HG03558 (cell line): ENCODE results near the gene GFI1B.
A peak's percentile ranks its signal among the peaks of the same experiment; 100 is the strongest.
"Not testable (repeated sequence)": the region's sequence is repeated elsewhere in the genome, so short reads cannot be mapped to it uniquely, and the experiment has no call there.

Source experiments
- ATAC-seq: cut with Tn5 transposase; IDR thresholded peaks from one replicate; pipeline ENCODE4 v1.9.1; 2021; ENCODE audit warnings: moderate number of reproducible peaks; ENCODE audit not compliant: unreplicated experiment; ENCODE audit errors: extremely low read depth

Gene GFI1B

DNA sequence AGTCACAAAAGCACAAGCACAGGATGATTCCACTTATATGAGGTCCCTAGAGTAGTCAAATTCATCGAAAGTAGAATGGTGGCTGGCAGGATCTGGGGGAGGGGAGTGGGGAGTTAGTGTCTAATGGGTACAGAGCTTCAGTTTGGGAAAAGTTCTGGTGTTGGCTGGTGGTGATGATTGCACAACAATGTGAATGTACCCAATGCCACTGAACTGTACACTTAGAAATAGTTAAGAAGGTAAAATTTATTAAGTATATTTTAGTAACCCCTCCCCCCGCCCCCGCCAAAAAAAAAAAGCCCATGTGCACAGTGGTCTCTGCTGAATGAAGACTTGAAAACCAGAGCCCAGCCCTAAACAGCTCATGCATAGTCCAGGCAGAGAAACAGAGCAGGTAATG, 27.5 kb downstream of the GFI1B start:
- ATAC-seq: no peak

DNA sequence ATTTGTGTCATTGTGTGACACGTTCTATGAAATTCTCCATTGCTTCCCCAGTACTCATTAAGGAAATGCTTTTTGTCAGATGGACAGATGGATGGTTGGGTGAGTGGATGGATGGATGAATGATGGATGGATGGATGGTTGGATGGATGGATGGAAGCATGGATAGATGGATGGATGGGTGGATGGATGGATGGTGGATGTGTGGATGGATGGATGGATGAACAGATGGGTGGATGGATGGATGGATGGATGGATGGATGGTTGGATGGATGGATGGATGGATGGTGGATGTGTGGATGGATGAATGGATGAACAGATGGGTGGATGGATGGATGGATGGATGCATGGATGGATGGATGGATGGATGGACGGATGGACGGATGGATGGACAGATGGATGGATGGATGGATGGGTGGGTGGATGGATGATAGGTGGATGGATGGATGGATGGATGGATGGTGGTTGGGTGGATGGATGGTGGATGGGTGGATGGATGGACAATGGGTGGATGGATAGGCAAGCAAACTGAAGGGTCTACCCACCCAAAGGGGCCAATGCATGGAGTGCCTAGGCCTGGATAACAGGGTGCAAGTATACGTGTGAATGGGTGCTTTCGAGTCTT, 28.3 kb downstream of the GFI1B start:
- no peak for ATAC-seq

DNA sequence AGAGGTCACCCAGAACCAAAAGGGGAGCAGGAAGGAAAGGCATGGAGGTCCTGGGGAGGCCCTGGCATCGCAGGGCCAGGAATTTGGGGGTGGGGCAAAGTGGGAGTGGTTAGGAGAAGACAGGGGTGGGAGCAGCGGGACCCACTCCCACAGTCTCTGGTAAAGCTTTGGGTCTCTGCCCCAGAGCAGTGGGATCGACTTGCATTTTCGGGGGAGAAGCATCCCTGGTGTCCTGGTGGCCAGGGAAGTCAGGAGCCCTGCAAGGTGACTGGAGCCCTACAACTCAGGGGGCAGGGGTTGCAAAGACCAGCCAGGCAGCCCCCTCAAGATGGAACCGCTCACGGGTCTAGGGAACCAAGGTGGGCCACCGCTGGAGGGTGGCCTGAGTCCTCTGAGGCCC, 29.9 kb downstream of the GFI1B start:
- ATAC-seq: no peak

DNA sequence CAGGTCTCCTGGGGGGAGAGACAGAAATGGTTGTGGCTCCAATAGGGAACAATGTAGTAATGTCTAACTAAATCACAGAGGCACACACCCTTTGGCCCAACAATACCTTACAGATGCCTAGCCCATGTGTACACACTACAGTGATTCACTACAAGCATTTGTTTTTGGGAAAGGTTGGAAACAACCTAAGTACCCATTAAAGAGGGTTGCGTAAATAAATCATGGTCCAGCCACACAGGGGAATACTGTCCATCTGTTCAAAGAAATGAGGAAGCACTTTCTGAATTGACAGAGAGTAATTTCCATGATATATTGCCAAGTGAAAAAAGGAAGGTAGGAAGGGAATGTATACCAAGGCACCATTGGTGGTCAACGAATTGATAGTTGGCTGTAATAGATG, 30.3 kb downstream of the GFI1B start:
- ATAC-seq: no peak

DNA sequence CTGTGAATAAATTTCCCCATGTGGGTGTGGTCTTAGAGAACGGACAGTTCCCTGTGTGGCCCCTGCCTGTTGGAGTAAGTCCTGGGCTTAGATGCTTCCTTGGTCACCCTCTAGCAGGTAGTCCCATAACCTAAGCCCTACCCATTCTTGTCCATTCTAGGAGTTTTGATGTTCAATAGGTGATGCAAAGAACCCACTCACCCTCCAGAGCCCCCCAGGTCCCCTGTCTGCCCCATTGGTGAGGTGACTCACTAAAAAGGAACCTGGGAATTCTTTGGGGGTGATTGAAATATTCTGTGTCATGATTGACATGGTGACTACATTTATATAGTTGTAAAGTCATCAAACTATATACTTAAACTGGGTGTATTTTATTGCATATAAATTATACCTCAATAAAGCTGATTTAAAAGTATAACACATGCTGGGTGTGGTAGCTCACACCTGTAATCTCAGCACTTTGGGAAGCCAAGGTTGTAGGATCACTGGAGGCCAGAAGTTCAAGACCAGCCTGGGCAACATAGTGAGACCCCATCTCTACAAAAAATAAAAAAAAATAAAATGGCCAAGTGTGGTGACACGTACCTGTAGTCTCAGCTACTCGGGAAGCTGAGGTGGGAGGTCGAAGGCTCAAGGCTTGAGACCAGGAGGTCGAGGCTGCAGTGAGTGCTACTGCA, 31.6 kb downstream of the GFI1B start:
- no peak for ATAC-seq

DNA sequence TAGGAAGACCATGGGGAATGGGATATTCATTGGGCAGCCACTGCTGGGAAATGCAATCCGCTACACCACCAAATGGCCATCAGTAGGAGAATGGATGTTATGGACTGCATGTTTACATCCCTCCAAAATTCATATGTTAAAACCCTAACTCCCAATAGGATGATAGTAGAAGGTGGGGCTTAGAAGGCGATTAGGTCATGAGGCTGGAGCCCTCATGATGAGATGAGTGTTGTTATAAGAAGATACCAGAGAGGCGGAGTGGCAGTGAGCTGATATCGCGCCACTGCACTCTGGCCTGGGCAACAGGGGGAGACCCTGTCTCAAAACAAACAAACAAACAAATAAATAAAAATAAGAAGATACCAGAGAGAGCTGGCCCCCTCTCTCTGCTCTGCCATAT, 36.2 kb downstream of the GFI1B start:
- ATAC-seq: no peak

DNA sequence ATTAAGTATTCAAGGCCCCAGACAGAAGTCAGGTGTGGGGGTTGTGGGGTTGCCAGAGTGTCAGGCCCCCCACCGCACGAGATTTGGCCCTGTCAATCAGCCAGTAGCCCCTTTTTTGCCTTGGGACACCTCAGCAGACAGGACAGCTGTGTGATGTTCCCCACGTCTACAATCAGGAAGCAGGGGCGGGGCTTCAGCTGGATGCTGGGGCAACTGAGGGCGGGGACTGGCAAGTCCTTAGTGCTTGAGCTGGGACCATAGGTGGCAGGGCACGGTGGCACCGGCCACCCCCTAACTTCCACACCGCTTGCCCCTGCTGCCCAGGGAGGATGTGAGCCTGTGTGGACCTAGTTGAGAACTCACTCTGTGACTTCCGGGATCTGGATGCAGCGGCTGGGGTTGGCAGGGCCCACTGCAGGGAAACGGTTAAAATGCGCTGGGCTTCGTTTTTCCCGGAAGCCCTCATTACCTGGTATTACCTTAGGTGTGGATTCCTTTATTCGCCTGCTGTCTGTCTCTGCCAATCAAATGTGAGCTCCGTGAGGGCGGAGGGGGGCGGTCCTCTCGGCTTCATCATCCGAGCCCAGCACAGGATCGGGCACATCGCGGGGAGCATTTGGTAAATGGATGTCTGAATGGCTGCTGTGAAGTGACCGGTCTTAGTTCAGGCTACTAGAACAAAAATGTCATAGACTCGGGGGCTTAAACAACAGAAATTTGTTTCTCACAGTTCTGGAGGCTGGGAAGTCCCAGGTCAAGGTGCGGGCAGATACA, 44.8 kb downstream of the GFI1B start:
- no peak for ATAC-seq

DNA sequence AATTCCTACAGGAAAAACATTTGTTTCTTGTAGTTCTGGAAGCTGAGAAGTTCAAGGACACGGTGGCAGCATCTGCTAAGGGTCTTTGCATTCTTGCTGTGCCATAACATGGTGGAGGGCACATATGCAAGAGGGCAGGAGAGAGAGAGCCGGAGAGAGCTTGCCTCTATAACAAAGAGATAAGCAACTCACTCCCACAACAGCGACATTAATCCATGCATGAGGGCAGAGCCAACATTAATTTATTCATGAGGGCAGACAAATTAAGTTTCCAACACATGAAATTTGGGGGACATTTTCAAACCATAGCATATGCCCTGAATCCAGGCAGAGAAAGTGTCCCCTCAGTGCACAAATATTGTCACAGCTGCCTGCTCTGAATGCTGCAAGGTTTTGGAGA, 47.9 kb downstream of the GFI1B start:
- ATAC-seq: no peak

DNA sequence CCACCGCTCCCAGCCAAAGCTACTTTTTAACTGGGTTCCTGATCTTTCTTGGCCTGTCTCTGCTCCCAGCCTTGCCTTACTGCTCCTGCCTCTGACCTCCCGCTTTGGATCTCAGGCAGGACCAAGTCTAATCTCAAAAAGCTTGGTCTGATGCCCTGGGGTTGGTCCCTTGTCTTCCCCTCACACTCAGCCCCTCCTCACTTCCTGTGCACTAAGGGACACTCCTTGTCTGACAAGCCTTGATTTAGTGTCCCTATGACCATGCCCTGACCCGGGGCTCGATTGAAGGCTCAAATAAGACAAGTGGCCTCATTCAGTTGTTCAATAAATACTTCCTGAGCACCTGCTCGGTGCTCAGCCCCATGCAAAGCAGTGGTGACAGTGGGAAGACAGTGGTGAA, 48.6 kb downstream of the GFI1B start:
- ATAC-seq: no peak

DNA sequence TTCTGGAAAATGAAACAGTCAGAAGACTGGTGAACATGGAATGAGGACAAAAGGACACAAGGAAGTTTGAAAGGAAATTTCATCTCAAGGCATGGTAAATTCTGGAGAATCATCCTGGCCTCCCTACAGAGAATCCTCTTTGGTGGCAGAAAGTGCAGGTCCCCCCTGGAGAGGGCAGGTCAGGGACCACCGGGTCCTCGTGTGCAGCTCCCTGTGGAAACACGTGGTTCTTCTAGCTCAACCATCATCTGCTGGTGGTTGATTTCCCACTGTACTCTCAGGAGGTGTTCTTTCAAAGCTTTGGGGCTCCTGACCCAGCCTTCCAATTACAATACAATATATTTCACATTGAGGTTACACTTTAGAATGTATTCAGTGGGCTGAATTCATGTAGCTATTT, 49.7 kb downstream of the GFI1B start:
- no peak for ATAC-seq

DNA sequence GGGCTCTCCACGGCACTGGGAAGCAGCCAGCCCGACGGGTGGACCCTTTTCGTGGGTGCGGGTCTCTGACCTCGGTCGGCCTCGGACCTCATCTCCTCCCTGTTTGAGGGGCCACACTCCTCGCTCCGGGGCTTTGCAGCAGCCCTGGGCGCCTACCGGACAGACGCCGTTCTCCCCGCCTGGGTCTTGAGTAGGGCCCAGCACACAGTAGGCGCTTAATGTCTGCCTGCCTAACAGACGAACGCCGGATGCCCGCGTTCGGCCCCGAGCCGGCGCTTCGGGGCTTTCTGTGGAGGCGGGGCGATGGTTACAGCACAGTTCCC, 51.5 kb downstream of the GFI1B start:
- ATAC-seq: no peak

DNA sequence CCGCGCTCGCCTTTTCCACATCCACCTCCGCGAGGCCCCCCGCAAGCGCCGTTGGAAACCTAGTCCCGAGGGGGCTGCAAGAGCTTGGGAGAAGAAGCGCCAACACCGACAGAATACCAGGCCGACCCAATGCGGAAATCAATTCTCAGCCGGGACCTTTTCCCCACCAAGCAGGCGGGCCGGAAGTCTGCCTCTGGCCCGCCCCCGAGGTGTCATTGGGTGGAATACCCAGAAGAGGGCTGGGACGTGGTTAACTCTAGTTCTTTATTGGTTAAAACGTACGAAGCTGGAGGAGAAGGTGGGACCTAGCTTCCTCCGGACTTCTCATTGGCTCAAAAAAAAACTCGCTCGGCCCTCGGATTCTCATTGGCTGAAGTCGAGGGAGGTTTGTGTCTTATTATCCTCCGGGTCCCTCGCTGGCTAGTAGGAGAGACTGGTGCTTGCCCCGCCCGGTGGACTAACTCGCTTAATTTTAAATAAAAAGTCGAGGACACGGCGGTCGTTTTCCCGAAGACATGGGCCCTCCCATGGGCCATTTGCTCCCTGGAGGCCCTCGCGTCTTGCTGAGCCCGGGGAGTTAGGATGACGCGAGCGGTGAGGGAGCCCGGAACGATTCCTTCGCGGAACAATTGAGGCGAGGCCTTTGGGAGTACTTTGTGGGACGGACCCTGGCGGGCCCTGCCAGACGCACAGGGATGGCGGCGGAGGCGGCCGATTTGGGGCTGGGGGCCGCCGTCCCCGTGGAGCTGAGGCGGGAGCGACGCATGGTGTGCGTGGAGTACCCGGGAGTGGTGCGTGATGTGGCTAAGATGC, 52.0 kb downstream of the GFI1B start, which contains the start of gene GTF3C5:
TSS of gene GTF3C5 (plus strand) at position 681 of the 813 bp plus-strand sequence. CDS start at position 696, 15 bp downstream.
- peak; percentile 90 for ATAC-seq

DNA sequence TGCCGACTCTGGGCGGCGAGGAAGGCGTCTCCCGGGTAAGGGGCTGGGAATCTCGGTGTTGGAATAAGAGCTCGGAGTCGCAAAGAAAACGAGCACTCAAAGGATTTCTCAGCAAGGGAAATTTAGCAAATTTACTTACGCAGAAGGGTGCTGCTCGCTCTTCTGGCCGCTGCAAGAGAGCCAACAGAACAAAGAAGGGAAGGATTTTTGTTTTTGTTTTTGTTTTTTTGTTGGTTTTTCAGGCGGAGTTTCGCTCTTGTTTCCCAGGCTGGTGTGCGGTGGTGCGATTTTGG, 52.6 kb downstream of the GFI1B start:
- no peak for ATAC-seq

DNA sequence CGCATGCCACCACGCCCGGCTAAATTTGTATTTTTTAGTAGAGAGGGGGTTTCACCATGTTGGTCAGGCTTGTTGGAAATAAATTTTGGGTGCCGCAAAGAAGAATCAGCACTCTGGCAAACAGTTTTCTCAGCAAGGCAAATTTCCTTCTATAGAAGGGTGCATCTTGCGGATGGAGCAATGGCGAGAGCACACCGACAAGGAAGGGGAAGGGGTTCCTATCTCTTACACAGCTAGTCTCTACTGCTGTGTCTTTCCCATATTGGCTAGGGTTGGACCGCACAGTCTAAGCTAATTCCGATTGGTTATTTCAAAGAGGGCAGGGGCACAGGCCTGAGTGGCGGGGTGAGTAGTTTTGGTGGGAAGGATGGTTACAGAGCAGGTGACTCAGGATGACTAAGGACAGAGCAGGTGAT, 53.0 kb downstream of the GFI1B start:
- no peak for ATAC-seq

DNA sequence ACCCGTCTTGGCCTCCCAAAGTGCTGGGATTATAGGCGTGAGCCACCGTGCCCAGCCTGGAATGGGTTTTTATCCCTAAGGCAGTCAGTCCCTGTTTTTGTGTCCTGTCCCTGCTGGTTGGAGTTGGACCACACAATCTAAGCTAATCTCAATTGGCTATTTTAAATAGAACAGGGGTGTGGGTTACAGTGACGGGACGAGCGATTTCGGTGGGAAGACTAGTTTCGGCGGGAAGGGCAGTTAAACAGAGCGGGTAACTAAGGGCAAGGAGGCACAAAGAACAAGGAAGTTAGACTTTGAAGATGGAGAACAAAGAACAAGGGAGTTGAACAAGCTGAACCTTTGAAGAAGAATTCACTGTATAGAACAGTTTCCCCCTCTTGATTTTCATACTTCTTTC, 53.7 kb downstream of the GFI1B start:
- ATAC-seq: no peak

DNA sequence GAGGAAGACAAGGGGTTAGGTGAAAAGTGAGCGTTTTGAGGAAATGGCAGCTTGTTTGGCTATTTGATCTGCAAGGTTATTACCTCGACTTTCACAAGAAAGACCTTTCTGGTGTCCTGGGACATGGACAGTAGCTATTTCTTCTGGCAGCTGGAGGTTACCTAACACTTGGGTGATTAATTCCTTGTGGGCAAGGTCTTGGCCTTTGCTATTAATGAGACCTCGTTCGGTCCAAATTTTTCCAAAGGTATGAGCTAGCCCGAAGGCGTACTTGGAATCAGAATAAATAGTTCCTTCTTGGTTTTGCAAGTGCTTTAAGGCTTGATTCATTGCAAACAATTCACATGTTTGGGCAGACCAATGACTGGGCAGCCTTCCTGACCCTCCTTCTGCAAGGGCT, 57.2 kb downstream of the GFI1B start:
- no peak for ATAC-seq

DNA sequence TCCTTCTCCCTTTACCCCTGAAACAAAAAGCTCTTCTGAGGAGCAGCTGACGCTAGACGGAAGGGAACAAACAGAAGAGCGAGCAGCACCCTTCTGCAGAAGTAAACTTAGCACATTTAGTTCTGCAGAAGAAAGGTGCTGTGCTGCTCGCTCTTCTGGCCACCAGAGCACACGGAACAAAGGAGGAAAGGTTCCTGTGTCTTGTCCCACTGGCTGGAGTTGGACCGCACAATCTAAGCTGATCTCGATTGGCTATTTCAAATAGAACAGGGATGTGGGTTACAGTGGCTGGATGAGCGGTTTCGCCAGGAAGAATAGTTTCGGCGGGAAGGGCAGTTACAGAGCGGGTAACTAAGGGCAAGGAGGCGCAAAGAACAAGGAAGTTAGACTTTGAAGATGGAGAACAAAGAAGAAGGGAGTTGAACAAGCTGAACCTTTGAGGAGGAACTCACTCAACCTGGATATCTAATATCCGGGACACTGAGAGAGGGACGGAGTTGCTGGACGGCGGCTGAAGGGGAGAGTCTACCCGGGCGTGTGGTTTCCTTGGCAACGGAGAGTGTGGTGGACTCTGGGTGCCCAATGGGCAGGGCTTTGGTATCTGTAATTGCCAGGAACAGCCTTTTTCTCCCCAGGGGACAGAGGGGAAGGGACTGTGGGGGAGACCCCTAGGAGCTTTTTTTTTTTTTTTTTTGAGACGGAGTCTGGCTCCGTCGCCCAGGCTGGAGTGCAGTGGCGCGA, 59.5 kb downstream of the GFI1B start:
- ATAC-seq: no peak

DNA sequence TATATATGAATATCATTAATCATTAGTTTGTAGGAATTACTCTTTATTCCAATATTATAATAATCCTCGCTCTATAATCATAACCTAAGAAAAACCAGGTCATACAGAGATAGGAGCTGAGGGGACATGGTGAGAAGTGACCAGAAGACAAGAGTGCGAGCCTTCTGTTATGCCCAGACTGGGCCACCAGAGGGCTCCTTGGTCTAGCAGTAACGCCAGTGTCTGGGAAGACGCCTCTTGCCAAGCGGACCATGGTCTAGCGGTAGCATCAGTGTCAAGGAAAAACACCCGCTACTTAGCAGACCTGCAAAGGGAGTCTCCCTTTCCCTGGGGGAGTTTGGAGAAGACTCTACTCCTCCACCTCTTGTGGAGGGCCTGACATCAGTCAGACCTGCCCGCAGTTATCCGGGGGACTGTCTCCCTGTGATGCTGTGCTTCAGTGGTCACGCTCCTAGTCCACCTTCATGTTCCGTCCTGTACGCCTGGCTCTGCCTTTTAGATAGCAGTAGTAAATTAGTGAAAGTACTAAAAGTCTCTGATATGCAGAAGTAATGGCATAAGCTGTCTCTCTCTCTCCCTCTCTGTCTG, 62.5 kb downstream of the GFI1B start:
- ATAC-seq: not testable (repeated sequence)
